PFSK-1 (cell line): ENCODE data around the gene UBE2L5.

Experiments
- POLR2AphosphoS5 ChIP-seq: IDR thresholded peaks from 2 replicates; pipeline ENCODE4 v1.6.1; 2012; ENCODE audit warnings: low read depth, mild to moderate bottlenecking, control low read depth, low read length, moderate library complexity
- SIN3A ChIP-seq: IDR thresholded peaks from 2 replicates; pipeline ENCODE4 v1.6.1; 2012; ENCODE audit warnings: mild to moderate bottlenecking, low read length, moderate library complexity, borderline replicate concordance; ENCODE audit not compliant: insufficient read depth
- TAF1 ChIP-seq: IDR thresholded peaks from 2 replicates; pipeline ENCODE4 v1.6.1; 2012; ENCODE audit warnings: low read length, control low read depth, borderline replicate concordance; ENCODE audit not compliant: insufficient read depth
- TF ChIP-seq, protein P1 (sequence below), 2 experiments: IDR thresholded peaks; 2 replicates each; pipeline versions ENCODE4 v1.6.1 to v1.8.0; 2011 to 2012; ENCODE audit warnings: low read depth in 2 of 2, low read length in 2 of 2, control low read depth in 1 of 2, inconsistent platforms in 1 of 2, mild to moderate bottlenecking in 1 of 2, moderate library complexity in 1 of 2; ENCODE audit not compliant: insufficient read depth in 1 of 2

DNA sequence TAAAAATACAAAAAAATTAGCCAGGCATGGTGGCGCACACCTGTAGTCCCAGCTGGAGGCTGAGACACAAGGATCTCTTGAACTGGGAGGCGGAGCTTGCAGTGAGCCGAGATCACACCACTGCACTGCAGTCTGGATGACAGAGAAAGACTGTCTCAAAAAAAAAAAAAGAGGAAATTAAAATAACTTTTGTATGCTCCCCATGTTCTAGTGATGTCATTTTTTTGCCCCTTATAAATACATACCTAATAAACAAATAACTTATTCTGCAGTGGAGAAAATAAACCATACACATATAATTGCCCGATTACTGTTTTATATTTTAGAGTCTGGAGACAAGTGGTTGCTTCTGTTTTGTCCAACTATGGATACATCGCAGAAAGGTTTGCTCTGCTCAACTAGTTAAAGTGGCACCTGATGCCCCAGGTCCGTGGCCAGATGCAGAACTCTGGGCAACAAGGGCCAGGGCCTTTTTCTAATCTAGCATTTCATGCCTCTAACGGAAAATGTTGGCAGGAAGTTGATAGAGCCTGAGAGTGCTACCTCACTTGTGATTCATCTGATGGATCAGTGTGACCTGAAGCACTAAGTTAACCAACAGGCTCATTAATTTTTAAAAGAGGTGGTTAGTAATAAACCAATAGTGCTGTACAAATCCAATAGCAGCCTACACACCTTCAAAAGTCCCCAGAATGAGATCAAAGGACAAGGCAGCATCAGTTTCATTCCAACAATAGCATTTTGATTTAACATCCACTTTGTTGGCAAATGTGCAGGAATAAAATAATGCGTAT, 18.8 kb downstream of the UBE2L5 start:
- no peak for TF ChIP-seq POLR2AphosphoS5
- TF ChIP-seq, protein P1, sequence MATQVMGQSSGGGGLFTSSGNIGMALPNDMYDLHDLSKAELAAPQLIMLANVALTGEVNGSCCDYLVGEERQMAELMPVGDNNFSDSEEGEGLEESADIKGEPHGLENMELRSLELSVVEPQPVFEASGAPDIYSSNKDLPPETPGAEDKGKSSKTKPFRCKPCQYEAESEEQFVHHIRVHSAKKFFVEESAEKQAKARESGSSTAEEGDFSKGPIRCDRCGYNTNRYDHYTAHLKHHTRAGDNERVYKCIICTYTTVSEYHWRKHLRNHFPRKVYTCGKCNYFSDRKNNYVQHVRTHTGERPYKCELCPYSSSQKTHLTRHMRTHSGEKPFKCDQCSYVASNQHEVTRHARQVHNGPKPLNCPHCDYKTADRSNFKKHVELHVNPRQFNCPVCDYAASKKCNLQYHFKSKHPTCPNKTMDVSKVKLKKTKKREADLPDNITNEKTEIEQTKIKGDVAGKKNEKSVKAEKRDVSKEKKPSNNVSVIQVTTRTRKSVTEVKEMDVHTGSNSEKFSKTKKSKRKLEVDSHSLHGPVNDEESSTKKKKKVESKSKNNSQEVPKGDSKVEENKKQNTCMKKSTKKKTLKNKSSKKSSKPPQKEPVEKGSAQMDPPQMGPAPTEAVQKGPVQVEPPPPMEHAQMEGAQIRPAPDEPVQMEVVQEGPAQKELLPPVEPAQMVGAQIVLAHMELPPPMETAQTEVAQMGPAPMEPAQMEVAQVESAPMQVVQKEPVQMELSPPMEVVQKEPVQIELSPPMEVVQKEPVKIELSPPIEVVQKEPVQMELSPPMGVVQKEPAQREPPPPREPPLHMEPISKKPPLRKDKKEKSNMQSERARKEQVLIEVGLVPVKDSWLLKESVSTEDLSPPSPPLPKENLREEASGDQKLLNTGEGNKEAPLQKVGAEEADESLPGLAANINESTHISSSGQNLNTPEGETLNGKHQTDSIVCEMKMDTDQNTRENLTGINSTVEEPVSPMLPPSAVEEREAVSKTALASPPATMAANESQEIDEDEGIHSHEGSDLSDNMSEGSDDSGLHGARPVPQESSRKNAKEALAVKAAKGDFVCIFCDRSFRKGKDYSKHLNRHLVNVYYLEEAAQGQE (IDR thresholded peaks at IDR 0.05; ENCODE audit: insufficient read depth in 1 of 2, low read depth in 2 of 2, low read length in 2 of 2): no peak
- no peak for TF ChIP-seq SIN3A
- no peak for TF ChIP-seq TAF1
